Endothelial cell of umbilical vein (primary cell): ENCODE measurements around the gene GATA2. TPM values are rescaled to one million over a fixed set of nuclear protein-coding genes. Genes with fewer than 3 reads are reported as not detected.

Source experiments
- BruUV-seq: library from RNA; stranded (reverse); fragments of 400-500 nt; replicated peaks from 2 replicates; lab custom pipeline; 2021; lab: Mats Ljungman, UMichigan
- CTCF ChIA-PET: fragments of 300-600, 350-600 bp; sonication (Branson Sonifier 250); formaldehyde crosslinking; loops from one replicate; lab custom pipeline; 2021; ENCODE audit warnings: antibody characterized with exemption, inconsistent platforms; lab: Charles Lee
- POLR2A ChIA-PET: fragments of 300-600, 350-600 bp; sonication (Branson Sonifier 250); formaldehyde crosslinking; loops from one replicate; lab custom pipeline; 2021; ENCODE audit warnings: antibody characterized with exemption, inconsistent platforms; lab: Charles Lee
- DNase-seq: peaks from one replicate; pipeline ENCODE4 v3.0.0-alpha.2; 2011; ENCODE audit warnings: low read depth, low spot score
- FAIRE-seq: peaks from 2 replicates; lab custom pipeline; 2011; peaks lifted over from hg19 to GRCh38; lab: Jason Lieb, UNC
- H2AFZ ChIP-seq: 2 replicates; pipeline ENCODE4 v1.6.0; 2012; ENCODE audit warnings: low read depth, low read length, control low read depth, inconsistent platforms
- H3K27ac ChIP-seq: 2 replicates; pipeline ENCODE4 v1.5.1; 2011; ENCODE audit warnings: low read depth, mild to moderate bottlenecking, control low read depth, low read length, moderate library complexity; ENCODE audit not compliant: insufficient read depth
- H3K27me3 ChIP-seq, 2 experiments: 2 replicates each; pipeline versions ENCODE4 v1.6.0 to v1.6.1; 2011; ENCODE audit warnings: low read length in 2 of 2, mixed read lengths in 1 of 2; ENCODE audit not compliant: control insufficient read depth in 2 of 2, insufficient read depth in 2 of 2
- H3K36me3 ChIP-seq, 2 experiments: 2 replicates in 1 of 2; 3 replicates in 1 of 2; pipeline ENCODE4 v1.5.1; 2011; ENCODE audit warnings: low read length in 2 of 2, mild to moderate bottlenecking in 1 of 2, moderate library complexity in 1 of 2; ENCODE audit not compliant: control insufficient read depth in 2 of 2, insufficient read depth in 2 of 2; ENCODE audit errors: extremely low read depth in 1 of 2
- H3K4me1 ChIP-seq: 3 replicates; pipeline ENCODE4 v1.5.1; 2011; ENCODE audit warnings: mild to moderate bottlenecking, low read length; ENCODE audit not compliant: control insufficient read depth, insufficient read depth; ENCODE audit errors: extremely low read depth
- H3K4me2 ChIP-seq: 2 replicates; pipeline ENCODE4 v1.6.1; 2011; ENCODE audit warnings: low read length, control low read depth, mixed read lengths; ENCODE audit not compliant: insufficient read depth
- H3K4me3 ChIP-seq, 3 experiments: fragments of 200-600 bp in 1 of 3; sonication (generic), shearing (Covaris generic) in 1 of 3; replicated peaks in 1 of 3; 2 replicates each; pipeline ENCODE4 v1.5.1; 2011 to 2016; ENCODE audit warnings: control low read depth in 3 of 3, low read length in 3 of 3, mild to moderate bottlenecking in 2 of 3, inconsistent platforms in 1 of 3, low read depth in 1 of 3, moderate library complexity in 1 of 3; ENCODE audit not compliant: insufficient read depth in 1 of 3
- H3K79me2 ChIP-seq: 2 replicates; pipeline ENCODE4 v1.6.0; 2012; ENCODE audit warnings: low read length, inconsistent platforms; ENCODE audit not compliant: control insufficient read depth, insufficient read depth
- H3K9ac ChIP-seq: replicated peaks from 2 replicates; pipeline ENCODE3; 2011; ENCODE audit warnings: low read length, control low read depth; ENCODE audit not compliant: insufficient read depth; ENCODE audit errors: extremely low read depth
- H3K9me1 ChIP-seq: replicated peaks from 3 replicates; pipeline ENCODE4 v1.6.0; 2011; ENCODE audit warnings: mild to moderate bottlenecking, low read length; ENCODE audit not compliant: control insufficient read depth, insufficient read depth; ENCODE audit errors: extremely low read depth
- H3K9me3 ChIP-seq: replicated peaks from 2 replicates; pipeline ENCODE4 v1.5.1; 2012; ENCODE audit warnings: low read length, inconsistent platforms; ENCODE audit not compliant: control insufficient read depth, insufficient read depth
- H4K20me1 ChIP-seq: replicated peaks from 2 replicates; pipeline ENCODE3; 2011; ENCODE audit warnings: mild to moderate bottlenecking, low read length; ENCODE audit not compliant: control insufficient read depth, insufficient read depth; ENCODE audit errors: extremely low read depth
- EZH2 ChIP-seq: IDR thresholded peaks from 2 replicates; pipeline ENCODE4 v1.6.1; 2012; ENCODE audit warnings: borderline replicate concordance, low read depth, mild to moderate bottlenecking, moderate library complexity, low read length, inconsistent platforms; ENCODE audit not compliant: severe bottlenecking
- FOS ChIP-seq: IDR thresholded peaks from 2 replicates; pipeline ENCODE4 v1.6.1; 2011; ENCODE audit warnings: mild to moderate bottlenecking, low read length, moderate library complexity, borderline replicate concordance; ENCODE audit not compliant: insufficient read depth
- GATA2 ChIP-seq: IDR thresholded peaks from 2 replicates; pipeline ENCODE4 v1.7.0; 2011; ENCODE audit warnings: low read depth, mild to moderate bottlenecking, moderate library complexity, mixed read lengths, low read length; ENCODE audit not compliant: insufficient read length, insufficient read depth
- JUN ChIP-seq: IDR thresholded peaks from 2 replicates; pipeline ENCODE4 v1.6.1; 2011; ENCODE audit warnings: borderline replicate concordance, low read depth; ENCODE audit not compliant: insufficient read length, insufficient read depth
- MAX ChIP-seq: IDR thresholded peaks from 2 replicates; pipeline ENCODE4 v1.6.1; 2011; ENCODE audit not compliant: insufficient read depth, insufficient read length
- MYC ChIP-seq: IDR thresholded peaks from one replicate; pipeline ENCODE4 v1.6.1; 2011; ENCODE audit warnings: mild to moderate bottlenecking, low read depth, low read length
- POLR2A ChIP-seq: IDR thresholded peaks from 2 replicates; pipeline ENCODE4 v1.6.1; 2012; ENCODE audit warnings: low read depth, mild to moderate bottlenecking, control low read depth, low read length
- POLR2AphosphoS5 ChIP-seq: IDR thresholded peaks from 2 replicates; pipeline ENCODE4 v1.6.1; 2012; ENCODE audit warnings: low read depth, mild to moderate bottlenecking, control low read depth, low read length, moderate library complexity; ENCODE audit not compliant: insufficient read depth
- dilution Hi-C: fragments of 300-500 bp; cut with MboI; formaldehyde crosslinking; loops from one replicate; pipeline ENCODE4 v1.15.0; 2019; ENCODE audit warnings: low sequenced_read_pairs; ENCODE audit not compliant: extremely low pct_ligation_motif_present
- intact Hi-C: fragments of 100-400 bp; cut with micrococcal nuclease; formaldehyde crosslinking; loops from one replicate; pipeline ENCODE4 v1.10.0; 2022
- polyA plus RNA-seq, 4 experiments: library from polyadenylated mRNA; depleted of rRNA in 3 of 4; stranded (reverse) in 3 of 4; unstranded in 1 of 4; fragments of >200 nt; gene quantifications; 2 replicates each; pipeline versions ENCODE4 v1.2.1 to v1.2.3, GENCODE V29; 2011 to 2012; ENCODE audit warnings: missing spikeins in 1 of 4
- total RNA-seq: library from RNA; stranded (reverse); gene quantifications from 2 replicates; pipeline ENCODE4 v1.2.3, GENCODE V29; 2021
- TF ChIP-seq, protein P1 (sequence below), 2 donors: IDR thresholded peaks; 1 replicate in 1 of 2; 2 replicates in 1 of 2; pipeline ENCODE4 v1.5.1; 2011; ENCODE audit warnings: low read length in 2 of 2, mild to moderate bottlenecking in 2 of 2, moderate library complexity in 2 of 2, control low read depth in 1 of 2, inconsistent platforms in 1 of 2, low read depth in 1 of 2; ENCODE audit not compliant: insufficient read depth in 1 of 2; ENCODE audit errors: extremely low read depth in 1 of 2

GATA2 gene
- total and polyA plus RNA-seq, 2 donors (not counting 3 experiments of a cell fraction or from before 2014, with no cell fraction given), result 28.8 to 62.2 TPM

DNA sequence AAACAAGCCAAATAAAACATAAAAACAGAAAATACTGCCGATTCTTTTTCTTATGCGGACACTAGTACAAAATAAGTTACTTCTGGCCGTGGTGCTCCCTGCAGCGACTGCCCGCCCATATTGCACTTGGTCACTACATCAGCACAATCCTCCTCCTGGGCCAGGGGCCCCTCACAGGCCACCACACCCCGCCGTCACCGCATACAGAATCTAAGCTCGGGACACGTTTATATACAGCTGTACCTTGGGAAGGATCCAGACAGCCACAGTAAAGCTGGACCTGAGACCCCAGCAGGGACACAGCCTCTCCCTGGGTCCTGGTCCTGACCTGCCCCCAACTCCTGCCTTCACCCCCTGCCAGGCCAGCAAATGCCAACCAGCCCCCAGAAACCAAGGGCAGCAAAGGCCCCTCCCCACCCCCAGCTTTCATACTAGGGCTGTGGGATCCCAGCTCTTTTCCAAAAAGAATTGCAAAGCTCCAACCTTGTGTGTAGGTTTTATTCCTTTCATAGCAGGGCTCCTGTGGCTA is 13.4 kb downstream of the GATA2 start:
- no peak for FAIRE-seq
- H2AFZ ChIP-seq, result no peak overlapping the region

More for the DNA sequence above, 13.4 kb downstream of the GATA2 start:
- ChIA-PET CTCF (interaction anchor here (4.6 to 6.2 kb wide), 2 partner anchors 17 to 53 kb away, joined by 42 to 48 read pairs; no protein-coding TSS in a partner anchor), POLR2A (no interaction called here)
- no peak for DNase-seq
- TF ChIP-seq GATA2, result no peak
- no peak for TF ChIP-seq POLR2A
- no peak for TF ChIP-seq MAX
- no peak for TF ChIP-seq MYC
- TF ChIP-seq JUN, result no peak
- TF ChIP-seq, protein P1, sequence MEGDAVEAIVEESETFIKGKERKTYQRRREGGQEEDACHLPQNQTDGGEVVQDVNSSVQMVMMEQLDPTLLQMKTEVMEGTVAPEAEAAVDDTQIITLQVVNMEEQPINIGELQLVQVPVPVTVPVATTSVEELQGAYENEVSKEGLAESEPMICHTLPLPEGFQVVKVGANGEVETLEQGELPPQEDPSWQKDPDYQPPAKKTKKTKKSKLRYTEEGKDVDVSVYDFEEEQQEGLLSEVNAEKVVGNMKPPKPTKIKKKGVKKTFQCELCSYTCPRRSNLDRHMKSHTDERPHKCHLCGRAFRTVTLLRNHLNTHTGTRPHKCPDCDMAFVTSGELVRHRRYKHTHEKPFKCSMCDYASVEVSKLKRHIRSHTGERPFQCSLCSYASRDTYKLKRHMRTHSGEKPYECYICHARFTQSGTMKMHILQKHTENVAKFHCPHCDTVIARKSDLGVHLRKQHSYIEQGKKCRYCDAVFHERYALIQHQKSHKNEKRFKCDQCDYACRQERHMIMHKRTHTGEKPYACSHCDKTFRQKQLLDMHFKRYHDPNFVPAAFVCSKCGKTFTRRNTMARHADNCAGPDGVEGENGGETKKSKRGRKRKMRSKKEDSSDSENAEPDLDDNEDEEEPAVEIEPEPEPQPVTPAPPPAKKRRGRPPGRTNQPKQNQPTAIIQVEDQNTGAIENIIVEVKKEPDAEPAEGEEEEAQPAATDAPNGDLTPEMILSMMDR (IDR thresholded peaks at IDR 0.05; ENCODE audit: extremely low read depth in 1 of 2, insufficient read depth in 1 of 2, low read depth in 1 of 2, low read length in 2 of 2), result no peak
- no peak for TF ChIP-seq FOS
- no peak for TF ChIP-seq EZH2
- TF ChIP-seq POLR2AphosphoS5, result no peak
- Histone ChIP-seq H3K36me3 (peaks cover 7 to 21% of the 10 kb centered on the region in 2 experiments), H3K4me1 (peaks cover 42% of the 10 kb centered on the region), H3K9me3 (no peaks in the 10 kb centered on the region), H3K4me3 (no peak overlapping the region), H3K27ac (no peak overlapping the region), H3K27me3 (no peaks in the 10 kb centered on the region), H3K9me1 (no peaks in the 10 kb centered on the region), H4K20me1 (no peaks in the 10 kb centered on the region), H3K4me2 (no peak overlapping the region), H3K9ac (no peak overlapping the region), H3K79me2 (peaks cover 41% of the 10 kb centered on the region)
- TSS peak; percentile 28 for BruUV-seq
- dilution Hi-C loops (no loop called here), intact Hi-C loops (loop anchor here (5.0 kb wide), 3 partner anchors 252 to 402 kb away; no protein-coding TSS in a partner anchor)
